HG02571 (cell line): Measurements from ENCODE around the gene FARP1.
A peak's percentile ranks its signal among the peaks of the same experiment; 100 is the strongest.

Experiments
- ATAC-seq: cut with Tn5 transposase; IDR thresholded peaks from one replicate; pipeline ENCODE4 v1.9.1; 2021; ENCODE audit warnings: mild to moderate bottlenecking, moderate library complexity; ENCODE audit not compliant: unreplicated experiment

The FARP1 gene, protein sequence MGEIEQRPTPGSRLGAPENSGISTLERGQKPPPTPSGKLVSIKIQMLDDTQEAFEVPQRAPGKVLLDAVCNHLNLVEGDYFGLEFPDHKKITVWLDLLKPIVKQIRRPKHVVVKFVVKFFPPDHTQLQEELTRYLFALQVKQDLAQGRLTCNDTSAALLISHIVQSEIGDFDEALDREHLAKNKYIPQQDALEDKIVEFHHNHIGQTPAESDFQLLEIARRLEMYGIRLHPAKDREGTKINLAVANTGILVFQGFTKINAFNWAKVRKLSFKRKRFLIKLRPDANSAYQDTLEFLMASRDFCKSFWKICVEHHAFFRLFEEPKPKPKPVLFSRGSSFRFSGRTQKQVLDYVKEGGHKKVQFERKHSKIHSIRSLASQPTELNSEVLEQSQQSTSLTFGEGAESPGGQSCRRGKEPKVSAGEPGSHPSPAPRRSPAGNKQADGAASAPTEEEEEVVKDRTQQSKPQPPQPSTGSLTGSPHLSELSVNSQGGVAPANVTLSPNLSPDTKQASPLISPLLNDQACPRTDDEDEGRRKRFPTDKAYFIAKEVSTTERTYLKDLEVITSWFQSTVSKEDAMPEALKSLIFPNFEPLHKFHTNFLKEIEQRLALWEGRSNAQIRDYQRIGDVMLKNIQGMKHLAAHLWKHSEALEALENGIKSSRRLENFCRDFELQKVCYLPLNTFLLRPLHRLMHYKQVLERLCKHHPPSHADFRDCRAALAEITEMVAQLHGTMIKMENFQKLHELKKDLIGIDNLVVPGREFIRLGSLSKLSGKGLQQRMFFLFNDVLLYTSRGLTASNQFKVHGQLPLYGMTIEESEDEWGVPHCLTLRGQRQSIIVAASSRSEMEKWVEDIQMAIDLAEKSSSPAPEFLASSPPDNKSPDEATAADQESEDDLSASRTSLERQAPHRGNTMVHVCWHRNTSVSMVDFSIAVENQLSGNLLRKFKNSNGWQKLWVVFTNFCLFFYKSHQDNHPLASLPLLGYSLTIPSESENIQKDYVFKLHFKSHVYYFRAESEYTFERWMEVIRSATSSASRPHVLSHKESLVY

DNA sequence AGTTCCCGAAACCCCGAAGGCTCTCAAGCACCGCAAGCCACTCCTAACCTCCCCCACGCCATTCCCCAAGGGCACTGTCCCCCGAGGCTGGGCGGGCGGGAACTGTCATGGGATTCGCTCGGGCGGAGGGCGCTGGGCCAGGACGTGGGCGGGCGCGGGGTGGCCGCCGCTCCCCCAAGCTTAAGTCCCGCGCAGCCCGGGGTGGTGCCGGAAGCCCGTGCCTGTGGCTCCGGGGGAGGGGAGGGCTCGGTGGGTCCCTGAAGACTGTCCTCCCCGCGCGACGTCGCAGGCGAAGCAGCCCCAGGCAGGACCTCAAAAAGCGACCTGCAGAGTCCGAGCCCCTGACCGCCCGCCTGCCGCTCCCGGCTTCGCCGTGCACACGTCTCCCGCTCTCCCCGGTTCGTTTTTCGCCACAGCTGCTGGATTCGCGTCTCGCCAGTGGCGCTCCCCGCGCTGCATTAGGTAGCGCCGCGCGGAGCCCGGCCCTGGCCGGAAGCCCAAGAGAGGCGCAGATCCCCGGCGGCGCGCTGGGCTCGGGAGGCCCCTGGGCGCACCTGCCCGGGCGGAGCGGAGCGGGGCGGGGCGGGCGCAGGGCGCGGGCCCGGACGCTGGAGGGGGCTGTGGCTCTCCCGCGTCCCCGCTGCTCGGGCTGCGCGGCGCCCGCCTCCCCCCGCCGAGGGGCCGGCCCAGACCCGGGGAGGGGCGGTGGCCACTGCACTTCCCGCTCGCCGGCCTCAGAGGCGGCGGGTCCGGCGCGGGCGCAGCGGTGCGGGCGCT, at the start of gene FARP1:
TSS of gene FARP1 (plus strand) at position 715 of the 777 bp plus-strand sequence. CDS start 70,149 bp downstream, outside the sequence.
- peak; percentile 75 for ATAC-seq

DNA sequence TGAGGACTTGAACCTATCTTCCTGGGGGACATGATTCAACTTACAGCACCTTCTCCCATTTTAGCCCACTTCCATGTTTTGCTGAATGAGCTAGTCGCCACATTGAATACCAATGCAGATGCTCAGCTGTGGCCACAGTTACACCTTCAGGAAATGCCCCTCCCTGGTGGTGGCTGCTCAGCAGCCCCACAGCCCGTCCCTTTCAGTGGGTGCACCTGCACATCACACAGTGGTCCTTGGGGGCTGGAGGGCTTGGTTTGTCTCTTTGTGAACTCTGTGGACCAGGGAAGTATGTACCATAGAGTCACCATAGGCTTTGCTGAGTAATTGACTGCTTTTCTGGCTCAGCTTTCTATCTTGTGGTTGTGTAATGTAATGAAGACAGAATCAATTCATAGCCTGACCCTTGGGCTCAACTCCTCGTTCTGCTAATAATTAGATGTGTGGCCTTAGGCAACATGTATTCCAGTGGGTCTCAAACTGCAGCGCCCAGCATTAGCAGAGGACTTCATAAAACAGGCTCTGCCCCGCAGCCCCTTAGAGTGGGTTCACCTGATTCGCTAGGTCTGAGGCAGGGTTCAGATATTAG, 48.1 kb upstream of the FARP1 start:
- ATAC-seq = no peak

DNA sequence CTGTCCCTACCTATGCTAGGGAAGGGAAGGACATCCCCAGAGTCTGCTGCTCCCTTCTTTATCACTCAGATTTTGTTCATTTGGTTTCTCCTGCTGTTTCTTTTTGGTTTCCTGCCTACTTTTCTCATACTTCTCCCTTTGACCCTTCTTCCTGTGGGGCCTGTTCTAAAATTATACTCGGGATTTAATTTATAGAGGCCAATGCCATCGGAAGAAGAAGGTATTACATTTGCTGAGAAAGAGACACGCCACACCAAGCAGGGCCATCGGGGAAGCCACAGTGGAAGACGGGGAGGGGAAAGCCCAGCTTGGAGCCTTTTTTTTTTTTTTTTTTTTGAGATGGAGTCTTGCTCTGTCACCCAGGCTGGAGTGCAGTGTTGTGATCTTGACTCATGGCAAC, 46.8 kb upstream of the FARP1 start:
- ATAC-seq = no peak

DNA sequence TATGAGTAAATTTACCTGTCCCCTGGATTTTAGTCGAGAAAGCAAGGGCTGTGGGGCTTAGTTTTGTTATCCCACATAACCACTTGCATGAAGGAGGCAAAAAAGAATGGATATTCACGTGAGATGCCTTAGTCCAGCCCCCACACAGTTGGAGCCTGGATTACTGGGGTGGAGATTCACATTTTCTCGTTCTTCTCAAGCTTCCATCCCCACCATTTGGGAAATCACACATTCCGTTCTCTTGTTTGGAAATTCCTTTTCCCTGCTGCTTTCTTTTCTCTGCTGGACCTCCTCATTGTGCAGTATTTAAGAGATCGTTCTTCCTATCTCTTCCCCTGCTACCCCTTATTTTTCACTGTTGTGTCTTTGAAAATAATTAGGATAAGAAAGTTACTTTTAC, 45.1 kb upstream of the FARP1 start:
- no peak for ATAC-seq

DNA sequence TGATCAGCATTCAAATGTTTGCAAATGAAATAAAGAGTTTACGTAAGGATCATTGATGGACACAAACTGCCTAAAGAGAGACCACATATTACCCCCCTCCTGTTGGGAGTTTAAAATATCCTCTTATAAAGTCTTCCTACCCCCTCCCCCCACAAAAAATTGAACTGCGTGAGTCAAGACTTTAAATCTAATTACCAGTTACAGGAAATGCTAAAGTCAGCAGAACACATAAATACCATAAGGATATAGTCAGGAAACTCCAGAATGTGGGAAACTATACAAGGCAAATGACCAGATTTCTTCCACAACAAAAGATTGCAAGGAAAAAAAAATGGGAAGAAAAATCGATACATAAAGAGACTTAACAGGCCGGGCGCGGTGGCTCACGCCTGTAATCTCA, 44.4 kb upstream of the FARP1 start:
- ATAC-seq = no peak

DNA sequence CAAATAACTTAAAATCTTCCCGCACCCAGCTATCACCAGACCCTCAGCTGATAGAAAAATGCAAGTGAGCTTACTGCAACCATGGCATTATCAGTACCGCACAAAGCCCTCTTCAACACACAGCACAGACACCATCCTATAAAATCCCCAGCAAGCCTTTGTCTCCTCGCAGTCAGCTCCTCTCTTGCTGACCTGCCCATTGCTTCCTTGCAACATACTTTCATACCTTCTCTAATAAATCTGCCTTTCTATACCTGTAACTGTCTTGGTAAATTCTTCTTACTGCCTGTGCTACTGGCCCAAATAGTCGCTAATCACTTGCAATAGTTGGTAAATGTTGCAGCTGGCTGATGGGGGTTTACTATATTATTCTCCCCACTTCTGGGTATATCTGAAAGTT, 43.3 kb upstream of the FARP1 start:
- ATAC-seq = no peak

DNA sequence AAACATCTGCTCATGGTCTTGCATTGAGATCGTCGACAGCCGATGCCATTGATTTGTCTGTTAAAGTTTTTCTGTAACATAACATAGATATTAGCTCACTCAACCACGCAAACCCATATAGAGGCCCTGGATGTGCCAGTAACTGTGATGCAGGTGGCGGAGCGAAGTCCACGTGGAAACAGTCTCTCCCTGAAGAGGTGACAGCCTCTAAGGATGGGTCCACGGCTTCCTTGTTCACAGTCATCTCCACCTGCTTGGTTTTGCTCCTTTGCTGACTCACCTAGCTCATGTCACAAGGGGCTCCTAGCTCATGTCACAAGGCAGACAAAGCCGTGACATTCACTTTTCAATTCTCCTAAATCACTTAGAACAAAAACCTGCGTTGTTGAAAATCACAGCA, 42.4 kb upstream of the FARP1 start:
- no peak for ATAC-seq

DNA sequence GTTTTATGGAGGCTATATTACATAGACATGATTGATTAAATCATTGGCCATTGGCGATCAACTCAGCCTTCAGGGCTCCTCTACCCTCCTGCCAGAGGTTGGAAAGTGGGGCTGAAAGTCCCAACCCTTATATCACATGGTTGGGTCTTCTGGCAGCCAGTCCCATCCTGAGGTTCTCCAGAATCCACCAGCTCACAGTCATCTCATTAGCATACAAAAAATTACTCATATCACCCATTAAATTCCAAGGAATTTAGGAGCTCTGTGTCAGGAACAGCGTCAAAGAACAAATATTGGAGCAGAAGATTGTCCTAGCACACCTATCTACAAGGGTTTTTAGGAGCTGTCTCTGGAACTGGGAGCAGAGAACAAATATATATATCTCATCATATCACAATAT, 39.4 kb upstream of the FARP1 start:
- no peak for ATAC-seq

DNA sequence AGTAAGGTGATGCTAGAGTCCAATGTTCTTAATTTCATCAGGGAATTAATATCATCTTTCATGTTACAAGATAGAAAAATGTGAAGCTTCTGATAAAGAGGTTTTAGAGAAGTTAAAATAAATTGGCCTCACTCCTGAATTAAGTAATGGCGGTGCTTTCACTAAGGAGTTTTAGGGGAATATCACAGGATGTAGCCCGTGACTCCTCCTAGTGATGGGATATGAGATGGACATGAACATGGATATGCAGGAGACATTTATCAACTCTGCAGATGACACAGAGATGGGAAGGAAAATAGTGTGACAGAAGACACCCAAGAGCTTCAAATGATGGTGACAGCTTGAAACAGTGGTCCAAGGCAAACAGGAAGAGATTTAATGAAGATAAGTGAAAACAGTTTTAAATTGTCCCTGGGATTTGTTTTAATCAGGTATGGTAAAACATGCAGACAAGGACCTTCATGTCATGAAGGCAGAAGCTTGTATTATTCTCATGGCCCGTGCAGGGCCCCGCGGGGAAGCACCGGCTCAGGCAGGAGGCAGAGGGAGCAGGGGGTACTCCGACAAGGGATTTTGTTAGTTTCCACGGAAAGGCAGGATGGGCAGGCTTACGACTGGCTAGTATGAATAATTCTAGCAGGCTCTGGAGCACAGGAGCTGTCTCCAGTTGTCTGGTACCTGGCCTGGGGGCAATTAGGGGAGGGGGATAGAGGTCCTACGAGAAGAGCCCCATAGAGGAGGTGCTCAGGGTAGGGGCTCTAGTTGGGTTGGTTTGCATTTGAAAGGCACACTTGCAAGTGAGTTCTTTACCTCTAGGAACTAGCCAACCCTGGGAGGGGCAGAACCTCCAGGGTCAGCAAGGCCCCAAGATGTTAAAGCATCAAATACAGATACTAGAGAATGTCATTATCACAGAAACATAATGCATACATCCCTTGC, 38.7 kb upstream of the FARP1 start:
- ATAC-seq = no peak

DNA sequence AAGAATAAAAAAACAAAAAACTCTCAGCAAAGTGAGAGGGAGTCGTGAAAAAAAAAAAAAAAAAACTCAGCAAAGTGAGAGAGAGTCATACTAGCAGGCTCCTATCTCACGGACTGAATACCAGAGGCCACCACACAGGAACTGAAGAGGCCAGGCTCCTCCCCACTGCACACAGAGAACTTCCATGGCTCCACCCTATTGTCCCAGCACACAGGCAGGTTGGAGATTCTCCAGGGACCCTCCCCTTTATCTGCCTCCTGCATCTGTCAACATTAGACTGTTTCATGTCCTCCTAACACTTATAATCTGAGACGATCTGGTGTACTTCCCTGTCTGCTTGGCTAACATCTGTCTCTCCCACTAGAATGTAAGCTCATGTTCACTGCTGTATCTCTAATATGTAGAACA, 37.0 kb upstream of the FARP1 start:
- ATAC-seq = no peak

DNA sequence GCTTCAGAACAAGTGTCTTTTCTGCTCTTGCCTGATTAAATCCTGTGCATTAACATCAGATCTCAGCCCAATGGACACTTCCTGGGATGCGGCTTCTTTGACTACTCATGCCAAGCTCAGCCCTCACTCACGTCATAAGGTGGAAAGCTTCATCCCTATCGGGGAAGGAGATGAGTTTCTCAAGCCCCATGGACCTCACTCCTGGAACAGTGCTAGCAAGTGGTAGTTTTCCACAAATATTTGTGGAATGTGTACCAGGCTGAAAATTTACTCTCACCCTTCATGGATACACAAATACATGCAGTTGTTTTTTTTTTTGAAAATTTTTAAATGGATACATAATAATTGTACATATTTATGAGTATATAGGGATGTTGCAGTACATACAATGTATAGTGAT, 34.6 kb upstream of the FARP1 start:
- ATAC-seq = no peak

DNA sequence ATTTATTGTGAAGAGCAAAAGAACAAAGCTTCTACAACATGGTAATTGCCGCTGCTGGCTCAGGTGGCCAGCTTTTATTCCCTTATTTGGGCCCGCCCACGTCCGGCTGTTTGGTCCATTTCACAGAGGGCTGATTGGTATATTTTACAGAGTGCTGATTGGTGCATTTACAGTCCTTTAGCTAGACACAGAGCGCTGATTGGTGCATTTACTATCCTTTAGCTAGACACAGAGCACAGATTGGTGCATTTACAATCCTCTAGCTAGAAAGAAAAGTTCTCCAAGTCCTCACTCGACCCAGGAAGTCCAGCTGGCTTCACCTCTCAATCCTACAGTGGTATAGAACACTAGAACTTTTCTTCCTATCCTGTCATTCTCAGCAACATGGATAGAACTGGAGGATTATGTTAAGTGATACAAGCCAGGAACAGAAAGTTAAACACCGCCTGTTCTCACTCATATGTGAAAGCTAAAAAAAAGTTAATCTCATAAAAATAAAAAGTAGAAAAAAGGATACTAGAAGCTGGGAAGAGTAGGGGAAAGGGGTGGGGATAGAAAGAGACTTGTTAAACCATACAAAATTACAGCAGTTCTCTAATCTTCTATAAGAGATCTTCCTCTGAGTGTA, 33.6 kb upstream of the FARP1 start:
- ATAC-seq = no peak

DNA sequence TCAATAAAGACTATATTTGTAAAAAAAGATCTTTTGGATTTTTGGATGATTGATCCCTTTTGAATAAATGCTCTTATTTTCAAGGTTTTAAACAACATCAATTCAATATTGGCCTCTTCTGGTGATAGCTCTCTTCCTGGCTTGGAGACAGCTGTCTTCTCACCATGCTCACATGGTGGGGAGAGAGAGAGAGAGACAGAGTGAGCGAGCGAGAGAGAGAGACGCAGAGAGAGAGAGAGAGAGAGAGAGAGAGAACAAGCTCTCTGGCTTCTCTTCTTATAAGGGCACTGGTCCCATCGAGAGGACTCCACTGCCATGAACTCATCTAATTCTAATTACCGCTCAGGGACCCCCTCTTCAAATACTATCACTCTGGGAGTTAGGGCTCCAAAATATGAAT, 32.1 kb upstream of the FARP1 start:
- ATAC-seq = no peak

DNA sequence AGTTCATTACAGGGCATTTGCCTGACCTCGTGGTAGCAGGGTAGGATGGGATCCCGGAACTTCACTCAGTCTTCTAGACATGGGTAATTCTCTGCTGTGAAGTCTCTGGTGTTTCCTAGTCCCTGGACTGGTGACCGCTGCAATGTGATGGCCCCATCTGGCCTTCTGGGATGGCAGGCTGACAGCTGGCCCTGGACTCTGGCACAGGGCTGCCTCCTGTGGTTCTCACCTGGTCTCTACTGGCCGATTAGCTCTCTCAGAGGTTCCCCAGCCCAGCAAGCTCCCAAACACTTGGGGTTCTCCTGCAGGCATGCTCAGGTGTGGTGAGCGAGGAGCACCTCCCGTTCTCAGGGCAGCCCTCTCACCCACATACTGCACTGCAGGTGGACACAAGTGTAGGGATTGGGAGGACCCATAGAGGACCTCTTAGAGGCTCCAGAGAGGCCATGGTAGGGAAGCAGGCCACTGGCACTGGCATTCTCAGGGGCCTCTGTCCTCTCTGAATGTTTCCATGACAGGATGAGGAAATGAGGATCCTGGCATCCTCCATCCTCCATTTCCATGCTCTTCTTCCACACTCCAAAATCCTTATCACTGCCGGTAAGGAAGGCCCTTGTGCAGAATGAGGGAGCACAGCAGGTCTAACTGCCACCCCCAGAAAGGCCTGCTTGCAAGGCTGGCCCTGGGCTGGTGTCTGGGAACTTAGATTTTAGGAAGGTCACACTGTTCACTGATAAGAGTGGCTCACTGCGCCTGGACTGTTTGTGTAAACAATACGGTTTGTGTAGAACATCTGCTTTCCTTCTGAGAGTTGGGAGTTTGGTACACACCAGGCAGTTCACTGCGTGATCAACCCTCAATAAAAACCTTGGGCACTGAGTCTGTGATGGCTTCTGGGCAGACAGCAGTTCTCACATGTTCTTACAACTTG, 31.5 kb upstream of the FARP1 start:
- no peak for ATAC-seq

DNA sequence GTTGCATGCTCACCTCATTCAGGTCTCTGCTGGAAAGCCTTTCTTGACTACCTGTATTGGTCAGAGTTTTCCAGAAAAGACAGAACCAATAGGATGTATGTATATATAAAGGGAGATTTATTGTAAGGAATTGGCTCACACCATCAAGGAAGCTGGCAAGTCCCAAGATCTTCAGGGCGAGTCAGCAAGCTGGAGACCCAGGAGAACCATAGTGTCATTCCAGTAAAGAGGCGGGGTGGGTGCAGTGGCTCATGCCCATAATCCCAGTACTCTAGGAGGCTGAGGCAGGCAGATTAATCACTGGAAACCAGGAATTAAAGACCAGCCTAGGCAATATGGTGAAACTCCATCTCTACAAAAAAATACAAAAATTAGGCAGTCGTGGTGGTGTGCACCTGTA, 30.4 kb upstream of the FARP1 start:
- no peak for ATAC-seq

DNA sequence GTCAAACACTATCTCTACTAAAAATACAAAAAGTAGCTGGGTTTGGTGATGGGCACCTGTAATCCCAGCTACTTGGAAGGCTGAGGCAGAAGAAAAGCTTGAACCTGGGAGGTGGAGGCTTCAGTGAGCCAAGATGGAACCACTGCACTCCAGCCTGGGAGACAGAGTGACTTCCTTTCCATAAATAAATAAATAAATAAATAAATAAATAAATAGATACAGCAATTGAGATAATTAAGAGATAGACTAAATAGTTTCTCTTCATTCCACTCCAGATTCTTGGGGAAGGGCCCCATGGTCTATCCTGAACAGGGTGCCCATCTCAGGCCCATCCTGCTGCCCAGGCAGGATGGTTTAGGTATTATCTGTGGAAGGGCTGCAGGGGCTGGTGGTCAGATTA, 24.0 kb upstream of the FARP1 start:
- no peak for ATAC-seq

DNA sequence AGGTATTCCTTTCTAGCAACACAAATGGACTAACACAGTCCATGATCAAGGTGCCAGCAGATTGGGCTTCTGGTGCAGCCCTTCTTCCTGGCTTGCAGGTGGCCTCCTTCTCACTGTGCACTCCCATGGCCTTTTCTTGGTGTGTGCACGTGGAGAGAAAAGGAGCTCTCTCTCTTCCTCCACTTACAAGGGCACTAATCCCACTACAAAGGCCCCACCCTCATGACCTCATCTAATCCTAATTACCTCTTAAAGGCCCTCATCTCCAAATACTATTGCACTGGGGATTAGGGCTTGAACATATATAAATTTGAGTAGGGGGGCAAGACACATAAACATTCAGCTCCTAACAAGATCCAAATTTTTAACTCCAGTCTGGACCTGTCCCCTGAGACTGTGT, 19.7 kb upstream of the FARP1 start:
- ATAC-seq = no peak
